Neural cell (in vitro differentiated cells): Measurements from ENCODE around the gene SLIT3. TPM values are rescaled to one million over a fixed set of nuclear protein-coding genes. Genes with fewer than 3 reads are reported as not detected.
"Not testable (repeated sequence)": the region's sequence is repeated elsewhere in the genome, so short reads cannot be mapped to it uniquely, and the experiment has no call there.

Experiments used
- H2AFZ ChIP-seq: fragments of 200-600, 300-800 bp; sonication (generic), shearing (Covaris generic); 2 replicates; pipeline ENCODE4 v1.6.0; 2014; ENCODE audit warnings: low read depth, mild to moderate bottlenecking, antibody characterized with exemption, low read length, moderate library complexity
- H3F3A ChIP-seq: fragments of 200-600 bp; shearing (Covaris generic); 2 replicates; pipeline ENCODE4 v1.6.1; 2016; ENCODE audit warnings: mild to moderate bottlenecking, moderate library complexity, mixed read lengths, antibody characterized with exemption, low read length; ENCODE audit not compliant: insufficient read depth, poor library complexity, severe bottlenecking
- H3K27ac ChIP-seq: fragments of 200-600, 300-800 bp; sonication (generic), shearing (Covaris generic); 2 replicates; pipeline ENCODE4 v1.5.1; 2014; ENCODE audit warnings: mild to moderate bottlenecking, low read length, moderate library complexity
- H3K27me3 ChIP-seq: fragments of 300-800, 200-600 bp; sonication (generic), shearing (Covaris generic); 2 replicates; pipeline ENCODE4 v1.6.0; 2014; ENCODE audit warnings: mild to moderate bottlenecking, low read depth, low read length, moderate library complexity; ENCODE audit not compliant: insufficient read depth
- H3K36me3 ChIP-seq: fragments of 300-800, 200-600 bp; sonication (generic), shearing (Covaris generic); 2 replicates; pipeline ENCODE4 v1.5.1; 2014; ENCODE audit warnings: mild to moderate bottlenecking, antibody characterized with exemption, low read length, moderate library complexity; ENCODE audit not compliant: insufficient read depth
- H3K4me2 ChIP-seq: fragments of 300-800, 200-600 bp; sonication (generic), shearing (Covaris generic); 2 replicates; pipeline ENCODE4 v1.6.0; 2014; ENCODE audit warnings: mild to moderate bottlenecking, low read length
- H3K4me3 ChIP-seq: fragments of 300-800, 200-600 bp; sonication (generic), shearing (Covaris generic); 2 replicates; pipeline ENCODE4 v1.5.1; 2014; ENCODE audit warnings: mild to moderate bottlenecking, low read length, moderate library complexity
- H3K79me2 ChIP-seq: fragments of 200-600 bp; shearing (Covaris generic); replicated peaks from 2 replicates; pipeline ENCODE4 v1.6.0; 2014; ENCODE audit warnings: mild to moderate bottlenecking, low read length, moderate library complexity; ENCODE audit not compliant: insufficient read depth
- H3K9ac ChIP-seq: fragments of 300-800, 200-600 bp; sonication (generic), shearing (Covaris generic); 2 replicates; pipeline ENCODE4 v1.6.1; 2016; ENCODE audit warnings: mild to moderate bottlenecking, low read length, mixed read lengths
- H3K9me2 ChIP-seq: fragments of 200-600 bp; shearing (Covaris generic); 2 replicates; pipeline ENCODE4 v1.6.1; 2016; ENCODE audit warnings: mild to moderate bottlenecking, low read length, mixed read lengths; ENCODE audit not compliant: insufficient read depth
- H3K9me3 ChIP-seq: fragments of 200-600, 300-800 bp; sonication (generic), shearing (Covaris generic); 2 replicates; pipeline ENCODE4 v1.6.1; 2016; ENCODE audit warnings: mild to moderate bottlenecking, mixed run types, low read length, moderate library complexity, mixed read lengths
- H4K20me1 ChIP-seq: fragments of 200-600 bp; shearing (Covaris generic); 2 replicates; pipeline ENCODE4 v1.6.1; 2016; ENCODE audit warnings: mild to moderate bottlenecking, mixed run types; ENCODE audit not compliant: insufficient read depth
- EZH2 ChIP-seq: fragments of 200-600, 300-800 bp; shearing (Covaris generic), sonication (generic); IDR thresholded peaks from 2 replicates; pipeline ENCODE4 v1.6.1; 2014; ENCODE audit warnings: antibody characterized with exemption, low read length, borderline replicate concordance, mild to moderate bottlenecking; ENCODE audit not compliant: insufficient read depth, poor library complexity, severe bottlenecking
- POLR2AphosphoS5 ChIP-seq: IDR thresholded peaks from 2 replicates; pipeline ENCODE4 v1.6.1; 2012
- TAF1 ChIP-seq: IDR thresholded peaks from 2 replicates; pipeline ENCODE4 v1.6.1; 2012; ENCODE audit warnings: low read depth
- polyA plus RNA-seq: library from polyadenylated mRNA; depleted of rRNA; stranded (reverse); fragments of >200 nt; gene quantifications from 2 replicates; pipeline ENCODE4 v1.2.3, GENCODE V29; 2014
- TF ChIP-seq, protein P1 (sequence below): IDR thresholded peaks from 2 replicates; pipeline ENCODE4 v1.6.1; 2012; ENCODE audit warnings: borderline replicate concordance
- TF ChIP-seq, protein P2 (sequence below): fragments of 450-650 bp; IDR thresholded peaks from 2 replicates; pipeline ENCODE4 v1.5.1; 2014; ENCODE audit warnings: antibody characterized with exemption, mild to moderate bottlenecking, moderate library complexity; ENCODE audit not compliant: poor library complexity, severe bottlenecking

Gene SLIT3
- polyA plus RNA-seq, 1 donor from 2014 or later: 1.2 TPM

DNA sequence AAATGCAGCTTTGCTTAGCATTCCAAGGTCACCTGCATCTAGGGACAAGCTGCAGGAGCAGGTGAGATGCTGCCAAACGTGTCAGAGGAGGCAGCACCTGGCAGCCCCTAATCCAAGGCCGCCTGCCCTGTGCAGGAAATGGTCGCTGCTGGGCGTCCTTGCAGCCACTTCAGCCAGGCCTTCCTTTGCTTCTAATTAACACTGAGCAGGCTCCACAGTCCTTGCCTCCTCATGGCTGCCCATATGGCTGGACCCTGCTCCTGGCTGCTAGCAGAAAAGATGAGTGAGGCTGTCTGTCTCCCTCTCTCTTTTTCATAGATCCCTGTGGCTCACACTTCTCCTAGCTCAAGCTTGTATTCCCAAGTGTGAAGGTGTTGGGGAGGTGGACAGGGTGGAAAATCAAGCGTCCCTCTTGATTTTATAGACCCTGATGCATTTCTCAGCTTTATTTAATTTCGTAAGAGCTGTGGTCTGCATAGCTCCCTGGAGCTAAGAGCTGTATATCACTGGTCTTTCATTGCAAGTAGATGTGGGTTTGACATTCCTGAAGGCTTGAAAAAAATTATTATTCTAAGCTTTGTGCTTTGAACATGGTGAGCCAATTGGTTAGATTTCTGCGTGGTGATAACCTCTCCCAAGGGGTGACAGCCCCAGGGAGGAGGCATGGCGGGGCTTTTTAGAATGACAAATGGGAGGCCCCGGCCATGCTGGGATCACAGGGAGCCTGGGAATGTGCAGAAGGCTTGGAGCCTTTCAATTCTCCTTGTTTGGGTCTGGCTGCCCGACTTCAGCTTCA lies 193.8 kb downstream of the SLIT3 start:
- H3K9ac ChIP-seq: no peak overlapping the region
- H3K4me3 ChIP-seq: no peak overlapping the region
- no peaks in the 10 kb centered on the region for H3K27me3 ChIP-seq
- TF ChIP-seq, protein P1, sequence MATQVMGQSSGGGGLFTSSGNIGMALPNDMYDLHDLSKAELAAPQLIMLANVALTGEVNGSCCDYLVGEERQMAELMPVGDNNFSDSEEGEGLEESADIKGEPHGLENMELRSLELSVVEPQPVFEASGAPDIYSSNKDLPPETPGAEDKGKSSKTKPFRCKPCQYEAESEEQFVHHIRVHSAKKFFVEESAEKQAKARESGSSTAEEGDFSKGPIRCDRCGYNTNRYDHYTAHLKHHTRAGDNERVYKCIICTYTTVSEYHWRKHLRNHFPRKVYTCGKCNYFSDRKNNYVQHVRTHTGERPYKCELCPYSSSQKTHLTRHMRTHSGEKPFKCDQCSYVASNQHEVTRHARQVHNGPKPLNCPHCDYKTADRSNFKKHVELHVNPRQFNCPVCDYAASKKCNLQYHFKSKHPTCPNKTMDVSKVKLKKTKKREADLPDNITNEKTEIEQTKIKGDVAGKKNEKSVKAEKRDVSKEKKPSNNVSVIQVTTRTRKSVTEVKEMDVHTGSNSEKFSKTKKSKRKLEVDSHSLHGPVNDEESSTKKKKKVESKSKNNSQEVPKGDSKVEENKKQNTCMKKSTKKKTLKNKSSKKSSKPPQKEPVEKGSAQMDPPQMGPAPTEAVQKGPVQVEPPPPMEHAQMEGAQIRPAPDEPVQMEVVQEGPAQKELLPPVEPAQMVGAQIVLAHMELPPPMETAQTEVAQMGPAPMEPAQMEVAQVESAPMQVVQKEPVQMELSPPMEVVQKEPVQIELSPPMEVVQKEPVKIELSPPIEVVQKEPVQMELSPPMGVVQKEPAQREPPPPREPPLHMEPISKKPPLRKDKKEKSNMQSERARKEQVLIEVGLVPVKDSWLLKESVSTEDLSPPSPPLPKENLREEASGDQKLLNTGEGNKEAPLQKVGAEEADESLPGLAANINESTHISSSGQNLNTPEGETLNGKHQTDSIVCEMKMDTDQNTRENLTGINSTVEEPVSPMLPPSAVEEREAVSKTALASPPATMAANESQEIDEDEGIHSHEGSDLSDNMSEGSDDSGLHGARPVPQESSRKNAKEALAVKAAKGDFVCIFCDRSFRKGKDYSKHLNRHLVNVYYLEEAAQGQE: no peak
- TF ChIP-seq, protein P2, sequence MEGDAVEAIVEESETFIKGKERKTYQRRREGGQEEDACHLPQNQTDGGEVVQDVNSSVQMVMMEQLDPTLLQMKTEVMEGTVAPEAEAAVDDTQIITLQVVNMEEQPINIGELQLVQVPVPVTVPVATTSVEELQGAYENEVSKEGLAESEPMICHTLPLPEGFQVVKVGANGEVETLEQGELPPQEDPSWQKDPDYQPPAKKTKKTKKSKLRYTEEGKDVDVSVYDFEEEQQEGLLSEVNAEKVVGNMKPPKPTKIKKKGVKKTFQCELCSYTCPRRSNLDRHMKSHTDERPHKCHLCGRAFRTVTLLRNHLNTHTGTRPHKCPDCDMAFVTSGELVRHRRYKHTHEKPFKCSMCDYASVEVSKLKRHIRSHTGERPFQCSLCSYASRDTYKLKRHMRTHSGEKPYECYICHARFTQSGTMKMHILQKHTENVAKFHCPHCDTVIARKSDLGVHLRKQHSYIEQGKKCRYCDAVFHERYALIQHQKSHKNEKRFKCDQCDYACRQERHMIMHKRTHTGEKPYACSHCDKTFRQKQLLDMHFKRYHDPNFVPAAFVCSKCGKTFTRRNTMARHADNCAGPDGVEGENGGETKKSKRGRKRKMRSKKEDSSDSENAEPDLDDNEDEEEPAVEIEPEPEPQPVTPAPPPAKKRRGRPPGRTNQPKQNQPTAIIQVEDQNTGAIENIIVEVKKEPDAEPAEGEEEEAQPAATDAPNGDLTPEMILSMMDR: no peak
- no peak for TF ChIP-seq TAF1
- H2AFZ ChIP-seq: no peak overlapping the region
- no peaks in the 10 kb centered on the region for H3K79me2 ChIP-seq
- H3F3A ChIP-seq: no peaks in the 10 kb centered on the region
- no peaks in the 10 kb centered on the region for H3K36me3 ChIP-seq
- H3K27ac ChIP-seq: no peak overlapping the region
- no peaks in the 10 kb centered on the region for H3K9me2 ChIP-seq
- no peaks in the 10 kb centered on the region for H4K20me1 ChIP-seq
- no peak overlapping the region for H3K4me2 ChIP-seq
- H3K9me3 ChIP-seq: no peaks in the 10 kb centered on the region

DNA sequence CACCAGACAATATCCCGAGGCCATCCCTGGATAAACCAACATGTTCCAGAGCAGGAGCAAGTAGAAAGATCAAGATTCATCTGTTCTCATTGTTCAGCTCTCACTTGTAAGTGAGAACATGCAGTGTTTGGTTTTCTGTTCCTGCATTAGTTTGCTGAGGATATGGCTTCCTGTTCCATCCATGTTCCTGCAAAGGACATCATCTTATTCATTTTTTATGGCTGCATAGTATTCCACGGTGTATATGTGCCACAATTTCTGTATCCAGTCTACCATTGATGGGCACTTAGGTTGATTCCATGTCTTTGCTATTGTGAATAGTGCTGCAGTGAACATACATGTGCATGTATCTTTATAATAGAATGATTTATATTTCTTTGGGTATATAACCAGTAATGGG lies 195.4 kb downstream of the SLIT3 start:
- not testable (repeated sequence) for H3K27ac ChIP-seq, H3K9ac ChIP-seq, H3K9me3 ChIP-seq, H3F3A ChIP-seq, H3K4me3 ChIP-seq, H3K9me2 ChIP-seq, H4K20me1 ChIP-seq, H3K4me2 ChIP-seq, H3K79me2 ChIP-seq, H2AFZ ChIP-seq, H3K27me3 ChIP-seq, H3K36me3 ChIP-seq

DNA sequence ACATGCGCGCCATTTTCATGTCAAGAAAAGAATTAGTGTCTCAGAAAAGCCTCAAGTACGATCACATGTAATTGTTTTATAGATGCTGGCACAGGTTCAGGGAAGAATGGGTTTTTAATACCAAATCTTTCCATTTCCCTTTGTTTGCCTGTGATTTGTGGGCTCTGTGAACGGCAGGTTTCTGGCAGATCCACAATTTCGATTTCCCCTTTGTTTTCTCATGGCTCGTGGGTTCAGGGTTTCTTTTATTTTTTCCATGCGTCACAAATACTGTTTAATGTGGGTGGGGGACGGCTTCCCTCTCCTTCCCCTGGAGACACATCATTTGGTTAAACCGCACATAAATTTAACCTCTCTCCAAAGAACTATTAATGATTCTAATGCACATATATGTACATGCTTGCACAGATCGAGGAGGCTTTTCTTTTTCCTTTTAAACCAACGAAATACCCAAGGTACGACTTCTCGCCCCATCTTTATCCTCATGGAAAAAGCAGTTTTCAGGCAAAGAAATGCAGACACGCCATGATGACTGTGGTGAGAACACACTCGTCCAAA lies 195.9 kb downstream of the SLIT3 start:
- TF ChIP-seq POLR2AphosphoS5 (no peak), EZH2 (no peak)
- Histone ChIP-seq H4K20me1 (no peaks in the 10 kb centered on the region), H3K9me2 (no peaks in the 10 kb centered on the region), H3K79me2 (no peaks in the 10 kb centered on the region), H3K4me2 (no peak overlapping the region), H3K9me3 (no peaks in the 10 kb centered on the region), H3K27me3 (no peaks in the 10 kb centered on the region), H3K36me3 (no peaks in the 10 kb centered on the region), H2AFZ (no peak overlapping the region), H3K27ac (no peak overlapping the region), H3K9ac (no peak overlapping the region), H3F3A (no peaks in the 10 kb centered on the region), H3K4me3 (no peak overlapping the region)
